Endothelial cell of umbilical vein (primary cell): ENCODE measurements around the gene DVL1. TPM values are rescaled to one million over a fixed set of nuclear protein-coding genes. Genes with fewer than 3 reads are reported as not detected.

Experiments
- BruUV-seq: library from RNA; stranded (reverse); fragments of 400-500 nt; replicated peaks from 2 replicates; lab custom pipeline; 2021; lab: Mats Ljungman, UMichigan
- CTCF ChIA-PET: fragments of 300-600, 350-600 bp; sonication (Branson Sonifier 250); formaldehyde crosslinking; loops from one replicate; lab custom pipeline; 2021; ENCODE audit warnings: antibody characterized with exemption, inconsistent platforms; lab: Charles Lee
- POLR2A ChIA-PET: fragments of 300-600, 350-600 bp; sonication (Branson Sonifier 250); formaldehyde crosslinking; loops from one replicate; lab custom pipeline; 2021; ENCODE audit warnings: antibody characterized with exemption, inconsistent platforms; lab: Charles Lee
- DNase-seq: peaks from one replicate; pipeline ENCODE4 v3.0.0-alpha.2; 2011; ENCODE audit warnings: low read depth, low spot score
- FAIRE-seq: peaks from 2 replicates; lab custom pipeline; 2011; peaks lifted over from hg19 to GRCh38; lab: Jason Lieb, UNC
- H2AFZ ChIP-seq: 2 replicates; pipeline ENCODE4 v1.6.0; 2012; ENCODE audit warnings: low read depth, low read length, control low read depth, inconsistent platforms
- H3K27ac ChIP-seq: 2 replicates; pipeline ENCODE4 v1.5.1; 2011; ENCODE audit warnings: low read depth, mild to moderate bottlenecking, control low read depth, low read length, moderate library complexity; ENCODE audit not compliant: insufficient read depth
- H3K27me3 ChIP-seq, 2 experiments: 2 replicates each; pipeline versions ENCODE4 v1.6.0 to v1.6.1; 2011; ENCODE audit warnings: low read length in 2 of 2, mixed read lengths in 1 of 2; ENCODE audit not compliant: control insufficient read depth in 2 of 2, insufficient read depth in 2 of 2
- H3K36me3 ChIP-seq, 2 experiments: 2 replicates in 1 of 2; 3 replicates in 1 of 2; pipeline ENCODE4 v1.5.1; 2011; ENCODE audit warnings: low read length in 2 of 2, mild to moderate bottlenecking in 1 of 2, moderate library complexity in 1 of 2; ENCODE audit not compliant: control insufficient read depth in 2 of 2, insufficient read depth in 2 of 2; ENCODE audit errors: extremely low read depth in 1 of 2
- H3K4me1 ChIP-seq: 3 replicates; pipeline ENCODE4 v1.5.1; 2011; ENCODE audit warnings: mild to moderate bottlenecking, low read length; ENCODE audit not compliant: control insufficient read depth, insufficient read depth; ENCODE audit errors: extremely low read depth
- H3K4me2 ChIP-seq: 2 replicates; pipeline ENCODE4 v1.6.1; 2011; ENCODE audit warnings: low read length, control low read depth, mixed read lengths; ENCODE audit not compliant: insufficient read depth
- H3K4me3 ChIP-seq, 3 experiments: fragments of 200-600 bp in 1 of 3; sonication (generic), shearing (Covaris generic) in 1 of 3; replicated peaks in 1 of 3; 2 replicates each; pipeline ENCODE4 v1.5.1; 2011 to 2016; ENCODE audit warnings: control low read depth in 3 of 3, low read length in 3 of 3, mild to moderate bottlenecking in 2 of 3, inconsistent platforms in 1 of 3, low read depth in 1 of 3, moderate library complexity in 1 of 3; ENCODE audit not compliant: insufficient read depth in 1 of 3
- H3K79me2 ChIP-seq: 2 replicates; pipeline ENCODE4 v1.6.0; 2012; ENCODE audit warnings: low read length, inconsistent platforms; ENCODE audit not compliant: control insufficient read depth, insufficient read depth
- H3K9ac ChIP-seq: replicated peaks from 2 replicates; pipeline ENCODE3; 2011; ENCODE audit warnings: low read length, control low read depth; ENCODE audit not compliant: insufficient read depth; ENCODE audit errors: extremely low read depth
- H3K9me1 ChIP-seq: replicated peaks from 3 replicates; pipeline ENCODE4 v1.6.0; 2011; ENCODE audit warnings: mild to moderate bottlenecking, low read length; ENCODE audit not compliant: control insufficient read depth, insufficient read depth; ENCODE audit errors: extremely low read depth
- H3K9me3 ChIP-seq: replicated peaks from 2 replicates; pipeline ENCODE4 v1.5.1; 2012; ENCODE audit warnings: low read length, inconsistent platforms; ENCODE audit not compliant: control insufficient read depth, insufficient read depth
- H4K20me1 ChIP-seq: replicated peaks from 2 replicates; pipeline ENCODE3; 2011; ENCODE audit warnings: mild to moderate bottlenecking, low read length; ENCODE audit not compliant: control insufficient read depth, insufficient read depth; ENCODE audit errors: extremely low read depth
- EZH2 ChIP-seq: IDR thresholded peaks from 2 replicates; pipeline ENCODE4 v1.6.1; 2012; ENCODE audit warnings: borderline replicate concordance, low read depth, mild to moderate bottlenecking, moderate library complexity, low read length, inconsistent platforms; ENCODE audit not compliant: severe bottlenecking
- POLR2AphosphoS5 ChIP-seq: IDR thresholded peaks from 2 replicates; pipeline ENCODE4 v1.6.1; 2012; ENCODE audit warnings: low read depth, mild to moderate bottlenecking, control low read depth, low read length, moderate library complexity; ENCODE audit not compliant: insufficient read depth
- dilution Hi-C: fragments of 300-500 bp; cut with MboI; formaldehyde crosslinking; loops from one replicate; pipeline ENCODE4 v1.15.0; 2019; ENCODE audit warnings: low sequenced_read_pairs; ENCODE audit not compliant: extremely low pct_ligation_motif_present
- intact Hi-C: fragments of 100-400 bp; cut with micrococcal nuclease; formaldehyde crosslinking; loops from one replicate; pipeline ENCODE4 v1.10.0; 2022
- polyA plus RNA-seq, 4 experiments: library from polyadenylated mRNA; depleted of rRNA in 3 of 4; stranded (reverse) in 3 of 4; unstranded in 1 of 4; fragments of >200 nt; gene quantifications; 2 replicates each; pipeline versions ENCODE4 v1.2.1 to v1.2.3, GENCODE V29; 2011 to 2012; ENCODE audit warnings: missing spikeins in 1 of 4
- total RNA-seq: library from RNA; stranded (reverse); gene quantifications from 2 replicates; pipeline ENCODE4 v1.2.3, GENCODE V29; 2021
- TF ChIP-seq, protein P1 (sequence below), 2 donors: IDR thresholded peaks; 1 replicate in 1 of 2; 2 replicates in 1 of 2; pipeline ENCODE4 v1.5.1; 2011; ENCODE audit warnings: low read length in 2 of 2, mild to moderate bottlenecking in 2 of 2, moderate library complexity in 2 of 2, control low read depth in 1 of 2, inconsistent platforms in 1 of 2, low read depth in 1 of 2; ENCODE audit not compliant: insufficient read depth in 1 of 2; ENCODE audit errors: extremely low read depth in 1 of 2

Gene DVL1
- total and polyA plus RNA-seq, 2 donors (not counting 3 experiments of a cell fraction or from before 2014, with no cell fraction given): 26.8 to 36.5 TPM

DNA sequence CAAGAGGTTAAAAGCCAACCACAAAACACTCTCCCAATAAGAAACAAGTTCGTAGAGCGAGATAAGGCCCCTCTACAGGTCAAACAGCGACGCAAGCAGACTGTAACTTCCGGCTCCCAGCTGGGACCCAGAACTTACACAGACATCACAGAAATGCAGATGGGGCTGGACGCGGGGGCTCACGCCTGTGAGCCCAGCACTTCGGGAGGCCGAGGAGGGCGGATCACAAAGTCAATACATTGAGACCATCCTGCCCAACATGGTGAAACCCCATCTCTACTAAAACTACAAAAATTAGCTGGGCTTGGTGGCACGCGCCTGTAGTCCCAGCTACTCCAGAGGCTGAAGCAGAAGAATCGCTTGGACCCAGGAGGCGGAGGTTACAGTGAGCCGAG is 38.9 kb upstream of the DVL1 start:
- Histone ChIP-seq H3K79me2 (peaks cover 6% of the 10 kb centered on the region), H3K4me3 (no peak overlapping the region), H2AFZ (no peak overlapping the region), H3K4me2 (no peak overlapping the region), H4K20me1 (no peaks in the 10 kb centered on the region), H3K4me1 (no peaks in the 10 kb centered on the region), H3K9ac (no peak overlapping the region), H3K9me1 (no peaks in the 10 kb centered on the region), H3K27me3 (no peaks in the 10 kb centered on the region), H3K36me3 (peaks cover 43 to 49% of the 10 kb centered on the region in 2 experiments), H3K27ac (no peak overlapping the region), H3K9me3 (no peaks in the 10 kb centered on the region)
- no peak for DNase-seq
- no peak for TF ChIP-seq POLR2AphosphoS5
- TF ChIP-seq, protein P1, sequence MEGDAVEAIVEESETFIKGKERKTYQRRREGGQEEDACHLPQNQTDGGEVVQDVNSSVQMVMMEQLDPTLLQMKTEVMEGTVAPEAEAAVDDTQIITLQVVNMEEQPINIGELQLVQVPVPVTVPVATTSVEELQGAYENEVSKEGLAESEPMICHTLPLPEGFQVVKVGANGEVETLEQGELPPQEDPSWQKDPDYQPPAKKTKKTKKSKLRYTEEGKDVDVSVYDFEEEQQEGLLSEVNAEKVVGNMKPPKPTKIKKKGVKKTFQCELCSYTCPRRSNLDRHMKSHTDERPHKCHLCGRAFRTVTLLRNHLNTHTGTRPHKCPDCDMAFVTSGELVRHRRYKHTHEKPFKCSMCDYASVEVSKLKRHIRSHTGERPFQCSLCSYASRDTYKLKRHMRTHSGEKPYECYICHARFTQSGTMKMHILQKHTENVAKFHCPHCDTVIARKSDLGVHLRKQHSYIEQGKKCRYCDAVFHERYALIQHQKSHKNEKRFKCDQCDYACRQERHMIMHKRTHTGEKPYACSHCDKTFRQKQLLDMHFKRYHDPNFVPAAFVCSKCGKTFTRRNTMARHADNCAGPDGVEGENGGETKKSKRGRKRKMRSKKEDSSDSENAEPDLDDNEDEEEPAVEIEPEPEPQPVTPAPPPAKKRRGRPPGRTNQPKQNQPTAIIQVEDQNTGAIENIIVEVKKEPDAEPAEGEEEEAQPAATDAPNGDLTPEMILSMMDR (IDR thresholded peaks at IDR 0.05; ENCODE audit: extremely low read depth in 1 of 2, insufficient read depth in 1 of 2, low read depth in 1 of 2, low read length in 2 of 2): no peak
- TF ChIP-seq EZH2: no peak
- dilution Hi-C loops: no loop called here
- intact Hi-C loops: no loop called here
- POLR2A ChIA-PET: no interaction called here
- no peak for FAIRE-seq
- no TSS peak for BruUV-seq
- CTCF ChIA-PET: interaction anchor here (1.1 kb wide), 1 partner anchor 14 kb away, joined by 3 read pairs; no protein-coding TSS in a partner anchor
